Endothelial cell of umbilical vein (primary cell): ENCODE data around the gene NLRP6. TPM values are rescaled to one million over a fixed set of nuclear protein-coding genes. Genes with fewer than 3 reads are reported as not detected.

Source experiments
- BruUV-seq: library from RNA; stranded (reverse); fragments of 400-500 nt; replicated peaks from 2 replicates; lab custom pipeline; 2021; lab: Mats Ljungman, UMichigan
- CTCF ChIA-PET: fragments of 300-600, 350-600 bp; sonication (Branson Sonifier 250); formaldehyde crosslinking; loops from one replicate; lab custom pipeline; 2021; ENCODE audit warnings: antibody characterized with exemption, inconsistent platforms; lab: Charles Lee
- POLR2A ChIA-PET: fragments of 300-600, 350-600 bp; sonication (Branson Sonifier 250); formaldehyde crosslinking; loops from one replicate; lab custom pipeline; 2021; ENCODE audit warnings: antibody characterized with exemption, inconsistent platforms; lab: Charles Lee
- DNase-seq: peaks from one replicate; pipeline ENCODE4 v3.0.0-alpha.2; 2011; ENCODE audit warnings: low read depth, low spot score
- FAIRE-seq: peaks from 2 replicates; lab custom pipeline; 2011; peaks lifted over from hg19 to GRCh38; lab: Jason Lieb, UNC
- H2AFZ ChIP-seq: 2 replicates; pipeline ENCODE4 v1.6.0; 2012; ENCODE audit warnings: low read depth, low read length, control low read depth, inconsistent platforms
- H3K27ac ChIP-seq: 2 replicates; pipeline ENCODE4 v1.5.1; 2011; ENCODE audit warnings: low read depth, mild to moderate bottlenecking, control low read depth, low read length, moderate library complexity; ENCODE audit not compliant: insufficient read depth
- H3K27me3 ChIP-seq, 2 experiments: 2 replicates each; pipeline versions ENCODE4 v1.6.0 to v1.6.1; 2011; ENCODE audit warnings: low read length in 2 of 2, mixed read lengths in 1 of 2; ENCODE audit not compliant: control insufficient read depth in 2 of 2, insufficient read depth in 2 of 2
- H3K36me3 ChIP-seq, 2 experiments: 2 replicates in 1 of 2; 3 replicates in 1 of 2; pipeline ENCODE4 v1.5.1; 2011; ENCODE audit warnings: low read length in 2 of 2, mild to moderate bottlenecking in 1 of 2, moderate library complexity in 1 of 2; ENCODE audit not compliant: control insufficient read depth in 2 of 2, insufficient read depth in 2 of 2; ENCODE audit errors: extremely low read depth in 1 of 2
- H3K4me1 ChIP-seq: 3 replicates; pipeline ENCODE4 v1.5.1; 2011; ENCODE audit warnings: mild to moderate bottlenecking, low read length; ENCODE audit not compliant: control insufficient read depth, insufficient read depth; ENCODE audit errors: extremely low read depth
- H3K4me2 ChIP-seq: 2 replicates; pipeline ENCODE4 v1.6.1; 2011; ENCODE audit warnings: low read length, control low read depth, mixed read lengths; ENCODE audit not compliant: insufficient read depth
- H3K4me3 ChIP-seq, 3 experiments: fragments of 200-600 bp in 1 of 3; sonication (generic), shearing (Covaris generic) in 1 of 3; replicated peaks in 1 of 3; 2 replicates each; pipeline ENCODE4 v1.5.1; 2011 to 2016; ENCODE audit warnings: control low read depth in 3 of 3, low read length in 3 of 3, mild to moderate bottlenecking in 2 of 3, inconsistent platforms in 1 of 3, low read depth in 1 of 3, moderate library complexity in 1 of 3; ENCODE audit not compliant: insufficient read depth in 1 of 3
- H3K79me2 ChIP-seq: 2 replicates; pipeline ENCODE4 v1.6.0; 2012; ENCODE audit warnings: low read length, inconsistent platforms; ENCODE audit not compliant: control insufficient read depth, insufficient read depth
- H3K9ac ChIP-seq: replicated peaks from 2 replicates; pipeline ENCODE3; 2011; ENCODE audit warnings: low read length, control low read depth; ENCODE audit not compliant: insufficient read depth; ENCODE audit errors: extremely low read depth
- H3K9me1 ChIP-seq: replicated peaks from 3 replicates; pipeline ENCODE4 v1.6.0; 2011; ENCODE audit warnings: mild to moderate bottlenecking, low read length; ENCODE audit not compliant: control insufficient read depth, insufficient read depth; ENCODE audit errors: extremely low read depth
- H3K9me3 ChIP-seq: replicated peaks from 2 replicates; pipeline ENCODE4 v1.5.1; 2012; ENCODE audit warnings: low read length, inconsistent platforms; ENCODE audit not compliant: control insufficient read depth, insufficient read depth
- H4K20me1 ChIP-seq: replicated peaks from 2 replicates; pipeline ENCODE3; 2011; ENCODE audit warnings: mild to moderate bottlenecking, low read length; ENCODE audit not compliant: control insufficient read depth, insufficient read depth; ENCODE audit errors: extremely low read depth
- CTCF ChIP-seq, 2 donors: IDR thresholded peaks; 1 replicate in 1 of 2; 2 replicates in 1 of 2; pipeline ENCODE4 v1.5.1; 2011; ENCODE audit warnings: low read length in 2 of 2, mild to moderate bottlenecking in 2 of 2, moderate library complexity in 2 of 2, control low read depth in 1 of 2, inconsistent platforms in 1 of 2, low read depth in 1 of 2; ENCODE audit not compliant: insufficient read depth in 1 of 2; ENCODE audit errors: extremely low read depth in 1 of 2
- EZH2 ChIP-seq: IDR thresholded peaks from 2 replicates; pipeline ENCODE4 v1.6.1; 2012; ENCODE audit warnings: borderline replicate concordance, low read depth, mild to moderate bottlenecking, moderate library complexity, low read length, inconsistent platforms; ENCODE audit not compliant: severe bottlenecking
- FOS ChIP-seq: IDR thresholded peaks from 2 replicates; pipeline ENCODE4 v1.6.1; 2011; ENCODE audit warnings: mild to moderate bottlenecking, low read length, moderate library complexity, borderline replicate concordance; ENCODE audit not compliant: insufficient read depth
- GATA2 ChIP-seq: IDR thresholded peaks from 2 replicates; pipeline ENCODE4 v1.7.0; 2011; ENCODE audit warnings: low read depth, mild to moderate bottlenecking, moderate library complexity, mixed read lengths, low read length; ENCODE audit not compliant: insufficient read length, insufficient read depth
- JUN ChIP-seq: IDR thresholded peaks from 2 replicates; pipeline ENCODE4 v1.6.1; 2011; ENCODE audit warnings: borderline replicate concordance, low read depth; ENCODE audit not compliant: insufficient read length, insufficient read depth
- MAX ChIP-seq: IDR thresholded peaks from 2 replicates; pipeline ENCODE4 v1.6.1; 2011; ENCODE audit not compliant: insufficient read depth, insufficient read length
- MYC ChIP-seq: IDR thresholded peaks from one replicate; pipeline ENCODE4 v1.6.1; 2011; ENCODE audit warnings: mild to moderate bottlenecking, low read depth, low read length
- POLR2A ChIP-seq: IDR thresholded peaks from 2 replicates; pipeline ENCODE4 v1.6.1; 2012; ENCODE audit warnings: low read depth, mild to moderate bottlenecking, control low read depth, low read length
- POLR2AphosphoS5 ChIP-seq: IDR thresholded peaks from 2 replicates; pipeline ENCODE4 v1.6.1; 2012; ENCODE audit warnings: low read depth, mild to moderate bottlenecking, control low read depth, low read length, moderate library complexity; ENCODE audit not compliant: insufficient read depth
- dilution Hi-C: fragments of 300-500 bp; cut with MboI; formaldehyde crosslinking; loops from one replicate; pipeline ENCODE4 v1.15.0; 2019; ENCODE audit warnings: low sequenced_read_pairs; ENCODE audit not compliant: extremely low pct_ligation_motif_present
- intact Hi-C: fragments of 100-400 bp; cut with micrococcal nuclease; formaldehyde crosslinking; loops from one replicate; pipeline ENCODE4 v1.10.0; 2022
- polyA plus RNA-seq, 4 experiments: library from polyadenylated mRNA; depleted of rRNA in 3 of 4; stranded (reverse) in 3 of 4; unstranded in 1 of 4; fragments of >200 nt; gene quantifications; 2 replicates each; pipeline versions ENCODE4 v1.2.1 to v1.2.3, GENCODE V29; 2011 to 2012; ENCODE audit warnings: missing spikeins in 1 of 4
- total RNA-seq: library from RNA; stranded (reverse); gene quantifications from 2 replicates; pipeline ENCODE4 v1.2.3, GENCODE V29; 2021

Gene NLRP6
- total and polyA plus RNA-seq, 2 donors (not counting 3 experiments of a cell fraction or from before 2014, with no cell fraction given) = not detected

- intact Hi-C loops = no loop called here
Measured at GRCh38 chr11:266676-267439, 11.3 kb upstream of the NLRP6 start.

More at GRCh38 chr11:266676-267439, 11.3 kb upstream of the NLRP6 start:
- dilution Hi-C loops = no loop called here
- FAIRE-seq (no peak), DNase-seq (no peak)
- ChIA-PET CTCF (interaction anchor here (2.2 kb wide), 1 partner anchor 16 kb away, joined by 8 read pairs; no protein-coding TSS in a partner anchor), POLR2A (interaction anchor here (0.9 kb wide), 1 partner anchor 86 kb away, joined by 5 read pairs; no protein-coding TSS in a partner anchor)
- Histone ChIP-seq H3K4me3 (no peak overlapping the region), H3K79me2 (no peaks in the 10 kb centered on the region), H3K9me1 (no peaks in the 10 kb centered on the region), H3K27ac (no peak overlapping the region), H4K20me1 (no peaks in the 10 kb centered on the region), H2AFZ (no peak overlapping the region), H3K4me1 (no peaks in the 10 kb centered on the region), H3K9me3 (no peaks in the 10 kb centered on the region), H3K4me2 (no peak overlapping the region), H3K36me3 (no peaks in the 10 kb centered on the region), H3K27me3 (no peaks in the 10 kb centered on the region), H3K9ac (no peak overlapping the region)
- BruUV-seq = no TSS peak
- no peak for TF ChIP-seq GATA2
- TF ChIP-seq EZH2 = no peak
- no peak for TF ChIP-seq FOS
- no peak for TF ChIP-seq POLR2A
- no peak for TF ChIP-seq JUN
- no peak for TF ChIP-seq MYC
- TF ChIP-seq MAX = no peak
- TF ChIP-seq POLR2AphosphoS5 = no peak
- TF ChIP-seq CTCF (IDR thresholded peaks at IDR 0.05; ENCODE audit: extremely low read depth in 1 of 2, insufficient read depth in 1 of 2, low read depth in 1 of 2, low read length in 2 of 2) = no peak
